Activated T-helper 1 cell treated with anti-CD3 and anti-CD28 coated beads, Interleukin-2, amount 50 U/mL, for 16 hours (primary cell): Measurements from ENCODE around the gene TCEAL4.
"Not testable (repeated sequence)": the region's sequence is repeated elsewhere in the genome, so short reads cannot be mapped to it uniquely, and the experiment has no call there.

ENCODE experiments used
- DNase-seq, 2 donors: peaks; one replicate each; pipeline ENCODE4 v3.0.0-alpha.2; 2020; ENCODE audit warnings: low read depth in 1 of 2, low spot score in 1 of 2

TCEAL4 gene

GRCh38 chrX:103586659-103587058 lies 1.3 kb downstream of the TCEAL4 start:
- DNase-seq: no peak

GRCh38 chrX:103592295-103592694 lies 7.0 kb downstream of the TCEAL4 start:
- DNase-seq: not testable (repeated sequence)

GRCh38 chrX:103595202-103595601 lies 9.9 kb downstream of the TCEAL4 start:
- not testable (repeated sequence) for DNase-seq

- DNase-seq: peak in 1 of 2 donors; percentile 22
Measured at GRCh38 chrX:103607364-103608305, 22.3 kb downstream of the TCEAL4 start, which contains the start of gene TCEAL3. TSS of gene TCEAL3 (plus strand) at chrX:103607963. CDS start at chrX:103609065, 1,102 bp downstream.

- no peak for DNase-seq
Measured at GRCh38 chrX:103608306-103608963, 23.1 kb downstream of the TCEAL4 start.

- no peak for DNase-seq
Measured at GRCh38 chrX:103610282-103610681, 25.0 kb downstream of the TCEAL4 start.

GRCh38 chrX:103613362-103613890 lies 28.1 kb downstream of the TCEAL4 start:
- DNase-seq: no peak

GRCh38 chrX:103614999-103615398 lies 29.7 kb downstream of the TCEAL4 start:
- DNase-seq: no peak

GRCh38 chrX:103615781-103616371 lies 30.6 kb downstream of the TCEAL4 start:
- no peak for DNase-seq

- DNase-seq: no peak
Measured at GRCh38 chrX:103616676-103617186, 31.4 kb downstream of the TCEAL4 start.

- no peak for DNase-seq
Measured at GRCh38 chrX:103624111-103624510, 38.8 kb downstream of the TCEAL4 start.

- no peak for DNase-seq
Measured at GRCh38 chrX:103626855-103627254, 41.5 kb downstream of the TCEAL4 start.

GRCh38 chrX:103628386-103629317 lies 43.3 kb downstream of the TCEAL4 start, which contains the start of gene TCEAL1:
TSS of gene TCEAL1 (plus strand) at chrX:103628975. CDS start at chrX:103629917, 942 bp downstream.
- no peak for DNase-seq

GRCh38 chrX:103629318-103630170 lies 44.2 kb downstream of the TCEAL4 start:
- DNase-seq: no peak

GRCh38 chrX:103630171-103630511 lies 44.8 kb downstream of the TCEAL4 start:
- DNase-seq: no peak

- DNase-seq: no peak
Measured at GRCh38 chrX:103631145-103631544, 45.8 kb downstream of the TCEAL4 start.

- no peak for DNase-seq
Measured at GRCh38 chrX:103635436-103635835, 50.1 kb downstream of the TCEAL4 start.
